ENCODE data around the gene RGS8.
"Not testable (repeated sequence)": the region's sequence is repeated elsewhere in the genome, so short reads cannot be mapped to it uniquely, and the experiment has no call there.

Gene RGS8

DNA sequence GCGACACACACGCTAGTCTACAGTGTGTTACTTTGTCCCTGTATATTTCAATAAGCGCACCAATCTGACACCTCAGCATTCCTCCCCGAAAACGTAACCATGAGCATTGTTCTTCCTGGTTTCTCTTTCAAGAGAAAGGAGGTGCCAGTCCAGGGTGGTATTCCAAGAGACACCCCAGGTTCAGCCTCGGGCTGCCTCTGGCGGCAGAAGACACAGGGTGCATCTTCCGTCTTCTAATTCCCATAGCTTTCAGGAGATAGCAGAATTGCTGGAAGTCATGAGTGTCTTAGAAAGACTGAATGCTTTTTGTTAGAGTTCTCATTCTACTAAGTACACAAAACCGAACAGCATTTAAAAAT is 15.9 kb upstream of the RGS8 start:
- DNase-seq = no peak

DNA sequence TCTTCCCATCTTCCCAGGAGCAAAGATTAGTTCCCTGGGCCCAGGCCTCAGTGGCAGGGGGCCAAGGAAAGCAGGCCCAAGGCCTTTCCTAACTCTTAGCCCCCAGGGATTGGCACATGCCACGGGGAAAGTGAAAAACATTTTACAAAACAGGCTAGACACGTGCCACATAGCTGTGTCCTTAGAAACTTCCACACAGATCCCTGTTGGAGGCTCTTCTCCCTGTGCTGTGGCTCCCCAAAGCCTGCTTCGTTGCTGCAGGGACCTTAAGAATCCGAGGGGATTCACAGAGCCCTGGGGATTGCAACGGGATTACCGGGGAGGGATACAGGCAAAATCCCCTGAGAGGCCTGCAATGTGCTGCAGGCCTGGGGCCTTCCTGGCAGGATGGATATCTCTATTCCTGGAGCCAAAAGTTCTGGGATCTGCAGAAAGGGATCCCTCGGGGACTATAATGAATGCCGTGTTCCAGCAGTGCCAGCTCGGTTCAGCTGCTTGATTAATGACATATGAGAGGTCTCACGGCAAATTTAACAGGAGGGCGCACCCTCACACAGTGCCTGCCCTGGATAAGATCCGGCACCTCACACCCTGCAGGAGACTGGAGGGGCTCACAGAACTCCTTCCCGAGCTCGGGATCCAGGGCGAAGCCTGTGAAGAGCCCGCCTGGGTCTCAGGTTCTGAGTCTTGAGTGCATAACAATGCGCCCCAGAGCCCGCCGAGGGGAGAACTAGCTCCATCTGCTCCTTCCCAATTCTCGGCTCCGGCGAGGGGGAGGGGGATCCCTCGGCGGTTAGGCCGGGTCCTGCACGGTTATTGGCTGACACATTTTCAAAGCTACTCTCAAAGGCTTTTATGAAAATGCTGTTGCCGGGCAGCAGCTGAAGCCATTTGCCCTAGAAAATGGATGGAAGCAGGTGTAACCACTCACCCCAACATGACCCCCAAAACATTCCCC is 15.3 kb upstream of the RGS8 start:
- DNase-seq = no peak

DNA sequence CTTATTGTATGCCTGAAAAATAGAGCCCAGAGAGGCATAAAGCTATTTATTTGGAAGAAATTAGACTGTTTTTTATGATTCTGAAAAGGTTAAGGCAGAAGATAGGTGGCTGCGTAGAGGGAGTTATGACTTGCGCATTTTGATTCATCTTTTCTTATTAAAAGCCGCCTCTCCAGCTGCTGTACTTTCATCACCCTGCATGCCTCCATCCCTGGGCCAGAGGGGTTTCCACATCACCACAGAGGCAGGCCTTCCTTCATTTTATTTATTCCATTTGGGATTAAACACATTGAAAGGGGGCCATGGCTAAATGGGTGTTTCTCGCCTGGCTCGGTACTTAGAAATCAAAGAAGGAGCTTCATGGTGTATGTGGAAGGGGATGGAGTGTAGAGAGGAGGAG is 14.6 kb upstream of the RGS8 start:
- DNase-seq = no peak

DNA sequence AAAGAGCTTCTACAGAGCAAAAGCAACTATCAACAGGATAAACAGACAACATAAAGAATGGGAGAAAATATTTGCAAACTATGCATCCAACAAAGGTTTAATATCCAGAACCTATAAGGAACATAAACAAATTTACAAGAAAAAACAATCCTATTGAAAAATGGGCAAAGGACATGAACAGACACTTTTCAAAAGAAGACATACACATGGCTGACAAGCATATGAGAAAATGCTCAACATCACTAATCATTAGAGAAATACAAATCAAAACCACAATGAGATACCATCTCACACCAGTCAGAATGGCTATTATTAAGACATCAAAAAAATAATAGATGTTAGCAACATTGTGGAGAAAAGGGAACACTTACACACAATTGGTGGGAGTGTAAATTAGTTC is 8.8 kb upstream of the RGS8 start:
- not testable (repeated sequence) for DNase-seq

DNA sequence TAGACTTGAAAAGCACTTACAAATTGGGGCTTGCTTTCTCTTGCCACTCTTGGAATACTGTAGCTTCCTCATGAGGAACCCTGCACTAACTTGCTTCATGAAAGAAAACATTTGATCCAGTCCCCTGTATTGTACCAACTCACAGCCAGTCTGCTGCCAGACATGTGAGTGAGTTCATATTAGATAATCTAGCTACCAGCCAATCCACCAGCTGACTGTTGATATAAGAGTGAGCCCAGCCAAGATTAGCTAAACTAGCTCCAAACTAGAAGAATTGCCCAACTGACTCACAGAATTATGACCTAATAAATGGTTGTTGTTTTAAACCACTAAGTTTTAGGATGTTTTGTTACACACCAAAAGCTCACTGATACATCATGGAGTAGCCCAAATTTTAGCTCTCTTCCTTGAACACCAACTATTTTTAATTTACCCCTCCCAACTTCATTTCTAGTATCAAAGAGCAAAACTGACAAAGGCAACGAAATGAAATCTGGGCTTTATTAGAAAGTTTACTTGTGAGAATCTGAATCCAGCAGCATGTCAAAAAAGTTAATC is 6.6 kb upstream of the RGS8 start:
- no peak for DNase-seq

DNA sequence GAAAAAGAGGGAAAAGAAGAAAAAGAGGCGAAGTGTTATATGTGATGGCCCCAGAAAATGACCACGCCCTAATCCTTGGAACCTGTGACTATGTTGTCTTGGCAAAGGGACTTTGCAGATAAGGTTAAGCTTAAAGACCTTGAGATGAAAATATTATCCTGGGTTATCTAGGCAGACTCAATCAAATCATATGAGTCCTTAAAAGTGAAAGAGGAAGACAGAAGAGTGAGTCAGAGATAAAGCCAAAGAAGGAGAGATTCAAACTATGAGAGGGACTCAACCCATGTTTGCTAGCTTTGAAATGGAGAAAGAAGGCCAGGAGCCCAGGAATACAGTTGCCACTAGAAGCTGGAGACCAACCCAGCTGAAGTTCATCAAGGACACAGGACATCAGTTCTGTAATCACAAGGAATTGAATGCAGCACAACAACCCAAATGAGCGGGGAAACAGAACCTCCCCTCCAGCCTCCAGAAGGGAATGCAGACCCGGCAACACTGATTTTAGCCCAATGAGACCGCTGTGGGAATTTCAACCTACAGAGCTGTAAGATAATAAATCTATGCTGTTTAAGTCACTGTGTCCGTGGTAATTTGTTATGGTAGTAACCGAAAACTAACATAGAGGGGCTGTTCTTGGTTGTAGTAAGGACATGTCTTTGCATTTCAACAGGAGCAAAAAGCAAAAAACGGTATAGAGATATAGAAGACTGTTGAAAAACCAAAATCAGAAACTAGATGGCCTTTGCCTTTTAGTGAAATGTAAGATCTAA is 4.2 kb upstream of the RGS8 start:
- no peak for DNase-seq

DNA sequence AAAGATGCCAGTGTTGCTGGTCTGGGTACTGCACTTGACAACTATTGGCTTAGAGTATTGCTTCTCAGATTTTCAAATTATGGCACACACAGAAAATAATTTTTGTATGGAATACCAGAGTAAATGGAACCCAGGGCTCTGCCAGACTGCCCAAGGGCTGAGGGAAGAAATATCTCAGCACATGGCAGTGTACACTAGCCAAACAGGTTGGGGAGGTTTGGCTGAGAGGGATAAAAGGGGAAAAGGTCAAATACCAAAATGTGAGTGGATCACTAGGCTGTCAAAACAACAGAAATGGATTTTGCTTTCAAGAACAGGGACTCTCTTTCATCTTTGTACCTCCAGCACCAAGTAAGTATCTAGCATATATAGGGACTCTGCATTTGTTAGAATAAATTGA is 3.0 kb upstream of the RGS8 start:
- no peak for DNase-seq

DNA sequence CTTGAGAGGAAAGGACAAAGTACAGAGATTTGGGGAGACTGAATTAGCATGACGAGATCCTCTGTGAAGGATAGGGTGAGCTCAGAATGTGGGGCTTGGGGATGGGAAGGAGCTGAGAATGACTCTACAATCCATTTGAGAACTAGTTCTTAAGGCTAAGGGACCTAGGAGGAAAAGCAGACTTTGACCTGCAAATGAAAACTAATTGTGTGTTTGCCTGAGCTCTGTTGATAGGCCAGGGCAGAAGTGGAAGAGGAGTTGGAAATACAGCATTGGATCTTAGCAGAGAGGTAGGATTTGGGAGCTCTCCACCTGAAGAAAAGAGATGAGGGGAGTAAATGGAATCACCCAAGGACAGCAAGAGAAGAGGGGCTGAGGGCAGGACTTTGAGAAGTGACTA is 2.1 kb upstream of the RGS8 start:
- DNase-seq = no peak

DNA sequence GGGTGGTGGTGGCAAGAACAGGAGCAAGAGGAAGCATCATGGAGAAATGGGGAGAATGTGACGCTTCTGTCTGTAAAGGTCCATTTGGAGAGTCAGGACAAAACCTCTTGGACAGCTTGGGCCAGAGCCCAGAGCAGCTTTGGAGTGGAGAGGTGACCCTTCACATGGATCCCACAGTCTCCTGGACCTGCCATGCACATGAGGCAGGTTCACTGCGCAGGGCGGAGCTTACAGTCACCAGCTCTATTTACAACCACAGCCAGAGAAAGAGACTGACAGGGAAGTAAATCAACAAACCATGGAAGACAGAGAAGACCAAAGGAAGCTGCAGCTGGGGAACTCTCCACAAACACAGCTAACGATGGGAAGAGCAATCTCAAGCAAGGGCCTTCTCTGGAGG is 828 bp upstream of the RGS8 start:
- no peak for DNase-seq

DNA sequence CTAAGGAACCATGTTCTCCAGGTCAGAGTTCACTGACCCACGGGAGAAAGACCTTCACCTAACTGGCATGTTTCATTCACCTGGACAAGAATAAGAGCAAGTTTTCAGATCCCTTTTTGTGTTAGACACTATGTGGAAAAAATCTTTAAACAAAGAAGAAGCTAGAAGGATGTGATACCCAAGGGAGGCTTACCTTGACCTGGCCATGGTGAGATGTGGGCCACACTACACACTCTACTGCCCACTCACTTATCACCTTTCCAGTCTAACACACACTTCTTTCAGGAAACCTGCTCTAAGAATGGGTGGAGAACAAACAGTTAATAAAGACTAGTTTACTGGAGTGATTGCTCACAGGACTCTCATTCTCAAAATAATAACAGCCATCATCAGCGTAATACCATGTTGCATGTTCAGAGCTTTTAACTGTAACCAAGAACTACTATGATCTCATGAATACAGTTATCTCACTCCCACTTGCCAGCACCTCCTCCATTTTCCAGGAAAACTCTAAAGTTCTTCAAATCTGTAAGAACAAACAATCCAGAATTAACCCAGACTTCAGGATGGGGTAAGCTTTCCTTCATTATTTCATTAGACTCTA is 1.4 kb downstream of the RGS8 start:
- no peak for DNase-seq

DNA sequence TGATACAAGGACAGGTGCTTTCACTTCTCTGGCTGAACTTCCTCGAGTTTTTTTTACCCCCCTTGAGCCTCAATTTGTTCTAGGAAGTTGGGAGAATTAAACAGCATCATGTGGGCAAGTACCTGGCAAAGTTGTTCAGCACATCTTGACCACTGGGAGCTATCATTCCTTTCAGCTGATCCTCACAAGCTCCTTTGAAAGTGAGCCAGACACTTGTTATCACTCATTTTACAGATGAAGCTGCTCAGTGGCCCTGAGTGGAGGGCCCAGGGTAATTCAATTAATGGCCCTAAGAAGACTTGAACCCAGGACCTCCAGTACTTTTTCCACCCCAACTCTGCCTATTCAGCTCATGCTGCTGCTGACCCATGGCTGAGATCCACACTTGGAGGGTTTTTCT is 2.0 kb downstream of the RGS8 start:
- no peak for DNase-seq

DNA sequence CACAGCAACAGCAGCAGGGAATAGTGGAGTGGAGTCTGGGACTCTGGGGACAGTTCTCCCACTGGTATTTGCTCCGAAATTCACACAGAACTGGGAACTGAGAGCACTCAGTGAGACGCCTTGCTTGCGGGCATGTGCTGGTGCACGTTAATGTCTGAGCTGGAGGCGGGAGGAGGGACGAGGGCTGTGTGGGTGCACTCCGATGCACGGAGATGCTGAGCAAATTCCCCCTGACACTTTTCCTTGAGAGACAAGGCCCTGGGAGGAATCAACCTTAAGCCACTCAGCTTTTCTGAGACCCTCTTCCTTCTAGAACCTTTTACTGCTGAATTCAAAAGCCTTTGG is 2.8 kb downstream of the RGS8 start:
- no peak for DNase-seq

DNA sequence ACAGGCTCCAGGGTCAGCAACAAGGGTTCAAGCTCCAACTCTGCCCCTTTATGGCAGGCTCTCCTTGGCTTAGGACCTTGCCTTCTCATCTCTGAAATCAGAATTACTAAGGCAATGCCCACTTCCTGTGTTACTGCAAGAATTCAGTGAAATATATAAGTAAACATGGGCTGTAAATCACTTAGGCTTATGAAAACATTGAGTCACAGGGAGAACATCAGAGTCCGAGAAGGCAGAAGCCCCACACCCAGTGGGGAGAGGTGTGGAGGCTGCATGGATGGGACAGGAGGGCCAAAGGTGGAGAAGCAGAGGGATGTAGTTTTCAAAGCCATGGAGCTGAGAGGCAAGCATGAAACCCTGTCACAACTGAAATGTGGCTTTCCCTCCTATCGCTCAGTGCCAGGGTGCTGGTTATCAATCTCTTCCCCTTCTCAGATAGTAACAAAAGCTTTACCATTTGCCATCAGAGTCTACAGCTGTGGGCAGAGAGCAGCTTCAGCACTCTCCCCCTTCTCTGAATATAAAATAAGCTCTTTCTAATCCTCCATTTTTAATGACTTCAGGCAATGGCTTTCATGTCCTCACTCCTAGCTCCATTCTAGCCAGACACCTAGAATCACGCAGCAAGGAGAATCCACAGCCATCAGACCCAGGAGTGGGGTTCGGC is 3.4 kb downstream of the RGS8 start:
- DNase-seq = no peak

DNA sequence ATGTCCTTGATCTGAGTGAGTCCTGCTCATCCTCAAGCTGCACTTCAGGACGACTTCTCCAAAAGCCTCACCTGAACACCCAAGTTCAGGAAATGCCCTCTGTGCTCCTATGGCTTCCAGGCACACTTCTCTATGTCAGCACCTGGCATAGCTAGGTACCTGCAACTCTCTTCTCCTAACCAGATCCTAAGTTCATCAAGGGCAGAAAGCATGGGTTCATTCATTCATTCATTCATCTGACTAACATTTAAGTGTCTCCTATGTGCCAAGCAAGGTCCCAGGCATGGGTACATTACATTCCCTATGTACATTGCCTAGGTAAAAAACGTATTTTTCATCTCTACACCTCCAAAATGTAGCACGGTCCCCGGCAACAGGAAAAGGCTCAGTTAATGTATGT is 4.0 kb downstream of the RGS8 start:
- no peak for DNase-seq

DNA sequence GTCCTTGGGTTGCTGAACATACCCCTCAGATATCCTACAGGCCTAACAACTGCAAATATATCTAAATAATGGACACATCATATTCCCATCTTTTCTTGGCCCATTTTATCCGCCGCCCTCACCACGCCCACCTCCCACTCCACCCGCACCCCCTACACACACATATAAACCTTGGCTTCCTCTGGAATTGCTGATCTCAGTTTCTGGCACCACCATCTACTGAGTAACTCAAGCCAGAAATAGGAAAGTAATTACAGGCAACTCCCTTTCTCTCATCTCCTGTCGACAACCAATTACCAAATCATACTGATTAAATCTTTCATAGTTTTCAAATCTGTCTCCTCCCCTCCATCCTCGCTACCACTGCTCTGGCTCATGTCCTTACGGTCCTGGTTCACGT is 4.7 kb downstream of the RGS8 start:
- no peak for DNase-seq

DNA sequence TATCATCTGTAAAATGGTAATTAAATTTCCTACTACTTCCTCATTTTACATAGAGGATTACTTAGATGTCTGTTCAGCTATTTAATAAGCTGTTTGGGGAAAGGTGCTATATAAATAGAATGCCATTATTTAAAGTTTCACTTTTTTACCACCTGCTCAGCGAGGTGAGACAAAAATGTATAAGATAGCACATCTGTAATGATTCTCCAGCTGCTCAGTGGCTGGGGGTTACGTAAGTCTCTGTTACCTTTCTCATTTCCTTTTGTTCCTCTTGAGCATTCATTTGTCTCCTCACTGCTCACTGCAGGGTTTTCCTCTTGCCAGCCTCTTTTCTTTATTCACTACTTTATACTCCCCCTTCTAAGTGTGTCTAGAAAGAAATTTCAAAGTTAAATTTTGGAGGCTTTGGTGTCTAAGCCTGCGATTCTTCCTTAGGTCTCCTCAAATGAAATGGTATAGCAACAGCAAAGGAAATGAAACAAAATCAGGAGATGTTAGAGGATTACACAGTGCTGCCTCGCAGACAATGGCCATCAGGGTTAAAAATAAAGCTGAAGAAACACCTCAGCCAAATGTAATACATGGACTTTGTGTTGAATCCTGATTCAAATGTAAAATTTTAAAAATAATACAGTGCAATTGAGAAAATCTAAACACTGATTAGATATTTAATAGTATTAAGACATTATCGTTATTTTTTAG is 6.8 kb downstream of the RGS8 start:
- no peak for DNase-seq

DNA sequence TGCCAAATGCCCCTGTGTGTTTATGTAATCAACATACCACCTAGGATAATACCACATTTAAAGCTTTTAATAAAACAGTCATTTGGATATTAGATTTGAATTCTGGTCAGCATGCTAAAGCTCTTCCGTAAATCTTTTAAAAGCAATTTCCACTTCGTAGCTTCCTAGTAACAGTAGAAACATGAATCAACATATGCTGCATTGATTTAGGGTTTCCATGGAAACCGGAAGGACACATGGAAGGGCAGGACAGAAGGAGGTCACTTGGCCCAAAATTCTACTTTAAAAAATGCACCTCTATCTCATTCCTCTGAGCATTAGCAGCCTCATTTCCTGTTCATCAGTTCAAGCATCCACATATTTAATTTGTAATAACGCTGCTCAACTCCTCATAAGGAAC is 8.1 kb downstream of the RGS8 start:
- no peak for DNase-seq

DNA sequence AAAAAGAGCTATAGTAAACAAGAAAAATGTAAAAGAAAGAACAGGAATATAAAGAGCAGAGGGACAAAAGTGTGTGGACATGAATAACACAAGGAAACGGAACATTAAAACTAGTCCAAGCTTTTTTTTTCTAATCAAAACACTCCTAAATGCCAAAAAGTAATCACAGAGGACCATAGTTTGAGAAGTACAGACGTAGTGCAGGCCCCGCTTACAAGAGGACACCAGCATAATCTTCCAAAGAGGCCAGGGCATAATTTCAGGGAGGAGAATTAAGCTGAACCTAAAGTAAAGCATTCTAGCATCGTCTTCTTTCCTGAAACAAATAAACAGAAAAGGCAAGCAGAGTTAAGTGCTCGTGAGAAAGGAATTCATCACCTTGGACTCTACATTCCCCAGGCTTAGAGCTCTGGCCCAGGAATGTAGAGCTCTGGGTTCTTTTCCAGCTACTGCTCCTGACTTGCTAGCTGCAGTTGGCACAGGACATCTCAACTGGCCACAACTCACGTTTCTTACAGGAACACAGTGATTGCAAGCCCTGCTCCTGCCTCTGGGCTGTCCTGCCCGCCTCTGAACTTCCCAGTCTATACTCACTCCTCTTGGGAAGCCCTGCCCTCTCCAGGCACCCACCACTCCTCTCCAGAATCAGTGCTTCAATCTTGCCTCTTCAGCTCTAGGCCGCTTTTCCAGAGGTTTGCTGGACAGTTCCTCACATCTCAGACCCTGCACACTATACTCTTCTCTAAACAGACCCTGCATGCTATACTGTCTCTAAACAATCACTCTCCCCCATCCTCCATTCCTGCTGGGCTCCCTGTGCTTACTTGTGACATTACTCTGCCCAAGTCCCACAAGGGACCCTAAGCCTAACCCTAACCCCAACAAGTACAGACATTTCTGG is 9.8 kb downstream of the RGS8 start:
- no peak for DNase-seq

DNA sequence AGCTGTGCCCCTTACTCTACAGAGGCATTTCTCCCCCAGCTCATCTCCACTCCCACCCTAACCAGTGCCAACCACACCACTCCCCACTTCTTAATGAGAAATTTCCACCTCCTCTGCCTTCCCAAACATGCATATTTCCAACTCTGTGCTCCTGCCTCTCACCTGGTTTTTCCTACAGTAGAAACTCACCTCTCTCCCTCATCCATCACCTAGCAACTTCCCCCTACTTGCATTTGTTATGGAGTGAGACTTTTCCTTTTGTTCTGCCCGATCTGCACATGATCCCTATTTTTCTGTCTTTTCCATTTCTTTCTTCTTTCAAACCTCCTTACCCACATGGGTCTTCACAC is 11.9 kb downstream of the RGS8 start:
- DNase-seq = no peak

DNA sequence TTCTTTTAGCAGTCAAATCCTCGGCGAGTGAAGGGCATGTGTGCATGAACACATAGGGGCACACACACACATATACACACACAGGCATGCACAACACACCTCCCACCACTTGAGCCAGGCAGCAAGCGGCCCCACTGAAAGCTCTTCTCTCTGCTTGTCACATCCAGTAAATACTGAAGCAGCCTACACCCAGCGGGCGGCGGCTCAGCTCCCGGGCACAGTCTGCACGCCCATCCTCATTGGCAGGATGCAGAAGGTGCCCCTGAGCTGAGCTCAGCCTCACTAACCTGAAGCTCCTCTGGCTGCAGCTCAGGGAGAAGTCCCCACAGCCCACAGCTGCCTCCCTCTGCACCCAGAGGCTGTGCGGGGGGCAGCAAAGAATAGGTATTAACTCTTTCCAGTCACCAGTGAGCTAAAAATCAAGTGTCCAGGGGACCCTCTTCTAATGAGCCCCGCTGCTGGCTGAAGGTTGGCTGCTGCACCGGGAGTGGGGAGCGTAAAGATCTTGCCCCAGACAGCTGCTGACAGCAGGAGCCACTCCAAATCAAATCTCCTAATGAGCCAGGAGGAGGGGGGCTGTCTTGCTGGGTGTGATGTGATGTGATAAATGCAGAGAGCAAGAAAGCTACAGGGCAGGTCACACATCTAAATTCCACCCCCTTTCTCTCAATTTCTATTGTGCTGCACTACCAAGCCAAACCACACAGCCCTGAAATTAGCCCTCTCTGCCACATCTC is 12.5 kb downstream of the RGS8 start:
- no peak for DNase-seq
